ENCODE data around the gene ZFP92.

Gene ZFP92

GRCh38 chrX:153410373-153410772 is 899 bp upstream of the ZFP92 start:
- DNase-seq (ENCODE audit: insufficient read length, low spot score) (no peak), FAIRE-seq (no peak)
- no peak for TF ChIP-seq CTCF (IDR thresholded peaks at IDR 0.05; ENCODE audit: insufficient read depth, missing control alignments)

- DNase-seq (ENCODE audit: insufficient read length, low spot score) (no peak), FAIRE-seq (no peak)
- no peak for TF ChIP-seq CTCF (IDR thresholded peaks at IDR 0.05; ENCODE audit: insufficient read depth, missing control alignments)
Observed at GRCh38 chrX:153410888-153411254, 401 bp upstream of the ZFP92 start.

- no peak for TF ChIP-seq CTCF (IDR thresholded peaks at IDR 0.05; ENCODE audit: insufficient read depth, missing control alignments)
- DNase-seq (ENCODE audit: insufficient read length, low spot score) (no peak), FAIRE-seq (no peak)
Observed at GRCh38 chrX:153411988-153412574, 809 bp downstream of the ZFP92 start.

DNA sequence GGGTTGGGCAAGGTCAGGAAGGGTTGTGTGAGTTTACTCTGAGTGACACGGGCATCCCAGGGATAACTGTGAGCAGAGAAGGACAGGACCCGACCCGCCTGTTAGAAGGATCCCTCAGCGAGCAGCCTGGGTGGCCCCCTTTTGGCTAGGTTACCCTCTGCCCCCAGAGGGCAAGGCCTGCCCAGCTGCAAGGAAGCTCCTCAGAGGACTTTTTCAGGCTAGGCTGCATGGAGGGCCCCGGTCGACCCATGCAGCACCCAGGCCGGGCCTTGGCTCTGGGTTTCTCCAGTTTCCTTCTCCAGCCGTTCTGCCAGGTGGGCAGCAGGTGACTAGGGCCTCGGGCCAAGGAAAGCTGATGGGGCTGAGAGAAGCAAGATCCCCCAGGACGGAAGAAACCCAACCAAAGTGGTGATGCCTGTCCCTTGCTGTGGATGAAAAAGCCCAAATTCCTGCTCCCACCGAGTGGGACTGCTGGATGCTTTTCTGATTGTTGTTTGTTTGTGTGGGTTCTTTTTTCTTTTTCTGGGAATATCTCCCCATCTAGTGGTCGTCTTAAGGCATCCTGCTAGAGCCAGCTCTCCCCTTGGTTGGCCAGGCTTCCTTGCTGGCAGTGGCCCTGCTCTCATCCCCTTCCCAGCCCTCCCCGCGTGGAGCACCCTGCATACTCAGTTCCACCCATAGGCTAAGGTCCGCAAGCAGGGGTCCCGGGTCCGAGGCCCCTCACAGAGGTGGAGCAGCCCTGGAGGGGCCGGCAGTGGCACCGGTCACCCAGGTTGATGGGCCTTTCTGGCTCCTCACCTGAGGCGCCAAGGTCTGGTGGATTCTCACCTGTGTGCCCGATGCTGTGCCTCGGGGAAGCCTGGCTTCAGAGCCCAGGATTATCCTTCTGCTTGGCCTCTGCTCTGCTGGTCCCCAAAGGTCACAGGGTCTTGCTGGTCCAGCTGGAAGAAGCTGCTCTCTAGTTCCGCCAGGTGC is 1.8 kb downstream of the ZFP92 start:
- no peak for TF ChIP-seq CTCF (IDR thresholded peaks at IDR 0.05; ENCODE audit: insufficient read depth, missing control alignments)
- FAIRE-seq: no peak

GRCh38 chrX:153413731-153414130 is 2.5 kb downstream of the ZFP92 start:
- TF ChIP-seq CTCF (IDR thresholded peaks at IDR 0.05; ENCODE audit: insufficient read depth, missing control alignments): no peak
- FAIRE-seq: no peak
- no peak for DNase-seq (ENCODE audit: insufficient read length, low spot score)

More for the DNA sequence above, 1.8 kb downstream of the ZFP92 start:
- no peak for DNase-seq (ENCODE audit: insufficient read length, low spot score)

GRCh38 chrX:153414856-153415510 is 3.7 kb downstream of the ZFP92 start:
- DNase-seq (ENCODE audit: insufficient read length, low spot score) (no peak), FAIRE-seq (no peak)
- TF ChIP-seq CTCF (IDR thresholded peaks at IDR 0.05; ENCODE audit: insufficient read depth, missing control alignments): no peak
